A549 (cell line): ENCODE measurements around the gene SORL1. TPM values are rescaled to one million over a fixed set of nuclear protein-coding genes. Genes with fewer than 3 reads are reported as not detected.
"Not testable (repeated sequence)": the region's sequence is repeated elsewhere in the genome, so short reads cannot be mapped to it uniquely, and the experiment has no call there.

Experiments used
- ATAC-seq, 2 experiments: fragments of 200-7000 bp in 1 of 2; fragments of >200 bp in 1 of 2; cut with Nextera tagmentation in 1 of 2; cut with Tn5 transposase in 1 of 2; 3 replicates each; pipeline versions ENCODE4 v1.8.0 to v1.9.1; 2018 to 2020; ENCODE audit warnings: mild to moderate bottlenecking in 1 of 2, moderate library complexity in 1 of 2
- CTCF ChIA-PET: fragments of 300-600 bp; sonication (Branson Sonifier 250); formaldehyde crosslinking; extraction: SDS; loops from one replicate; lab custom pipeline; 2021; ENCODE audit warnings: antibody characterized with exemption, inconsistent platforms; lab: Yijun Ruan, JAX
- POLR2A ChIA-PET: fragments of 350-600 bp; formaldehyde crosslinking; extraction: SDS; loops from one replicate; lab custom pipeline; 2021; ENCODE audit warnings: antibody characterized with exemption, inconsistent platforms; lab: Yijun Ruan, JAX
- DNase-seq, 2 experiments: peaks; one replicate each; pipeline versions ENCODE4 v3.0.0 to v3.0.0-alpha.2; 2011 to 2016; ENCODE audit warnings: low read depth in 1 of 2, low spot score in 1 of 2
- FAIRE-seq: peaks from 2 replicates; lab custom pipeline; 2011; peaks lifted over from hg19 to GRCh38; lab: Jason Lieb, UNC
- H3K27ac ChIP-seq, 2 experiments: fragments of >200 bp; sonication (Bioruptor Twin); formaldehyde crosslinking; 3 replicates each; pipeline ENCODE4 v1.5.1; 2016 to 2017
- H3K4me1 ChIP-seq: fragments of >200 bp; sonication (Bioruptor Twin); formaldehyde crosslinking; 3 replicates; pipeline ENCODE4 v1.6.1; 2016
- H3K4me2 ChIP-seq: fragments of >200 bp; sonication (Bioruptor Twin); formaldehyde crosslinking; 3 replicates; pipeline ENCODE4 v1.6.1; 2016
- H3K4me3 ChIP-seq: fragments of >200 bp; sonication (Bioruptor Twin); formaldehyde crosslinking; 3 replicates; pipeline ENCODE4 v1.5.1; 2016
- H3K9me3 ChIP-seq: fragments of >200 bp; sonication (Bioruptor Twin); formaldehyde crosslinking; 3 replicates; pipeline ENCODE4 v1.6.1; 2016
- CBX8 ChIP-seq: fragments of 200-600 bp; sonication (generic); IDR thresholded peaks from 2 replicates; pipeline ENCODE4 v1.6.1; 2016
- CEBPB ChIP-seq, 2 experiments: fragments of >200 bp in 1 of 2; sonication (Bioruptor Twin) in 1 of 2; formaldehyde crosslinking in 1 of 2; IDR thresholded peaks; 2 replicates each; pipeline ENCODE4 v1.6.1; 2012 to 2016
- CTCF ChIP-seq: fragments of >200 bp; sonication (Bioruptor Twin); formaldehyde crosslinking; IDR thresholded peaks from 3 replicates; pipeline ENCODE4 v1.5.1; 2016
- E2F6 ChIP-seq: IDR thresholded peaks from 2 replicates; pipeline ENCODE4 v1.6.1; 2012; ENCODE audit warnings: low read depth, borderline replicate concordance
- EHMT2 ChIP-seq: fragments of 200-600 bp; sonication (generic); IDR thresholded peaks from 2 replicates; pipeline ENCODE4 v1.6.1; 2016; ENCODE audit warnings: antibody characterized with exemption, low read depth, mild to moderate bottlenecking, moderate library complexity
- ESRRA ChIP-seq: fragments of 150-350 bp; IDR thresholded peaks from 2 replicates; pipeline ENCODE4 v1.6.1; 2014; ENCODE audit warnings: mild to moderate bottlenecking, low read length, borderline replicate concordance
- FOSB ChIP-seq: fragments of 250-450 bp; sonication (Bioruptor Pico); IDR thresholded peaks from 2 replicates; pipeline ENCODE4 v1.5.0; 2020; ENCODE audit warnings: mild to moderate bottlenecking, moderate library complexity
- HOXA7 ChIP-seq: fragments of 250-450 bp; sonication (Bioruptor Pico); IDR thresholded peaks from 2 replicates; pipeline ENCODE4 v1.5.0; 2020; ENCODE audit warnings: mild to moderate bottlenecking, moderate library complexity
- HOXB13 ChIP-seq: fragments of 250-450 bp; sonication (Bioruptor Pico); IDR thresholded peaks from 2 replicates; pipeline ENCODE4 v1.5.0; 2020; ENCODE audit warnings: low read depth, mild to moderate bottlenecking, moderate library complexity
- JUN ChIP-seq, 2 experiments: fragments of >200 bp; sonication (Bioruptor Twin); formaldehyde crosslinking; IDR thresholded peaks; 2 replicates in 1 of 2; 3 replicates in 1 of 2; pipeline ENCODE4 v1.6.1; 2016 to 2017
- JUNB ChIP-seq: fragments of >200 bp; sonication (Bioruptor Twin); formaldehyde crosslinking; IDR thresholded peaks from 2 replicates; pipeline ENCODE4 v1.6.1; 2016
- MAFK ChIP-seq: fragments of 450-650 bp; IDR thresholded peaks from 2 replicates; pipeline ENCODE4 v1.6.1; 2014; ENCODE audit not compliant: partially characterized antibody
- MAX ChIP-seq: IDR thresholded peaks from 2 replicates; pipeline ENCODE4 v1.6.1; 2012
- POLR2A ChIP-seq: IDR thresholded peaks from 2 replicates; pipeline ENCODE4 v1.6.1; 2012; ENCODE audit warnings: mild to moderate bottlenecking, low read length
- POLR2AphosphoS2 ChIP-seq: conservative IDR thresholded peaks from 2 replicates; pipeline ENCODE4 v1.6.1; 2012; ENCODE audit warnings: low read length, improper control_type of control experiment, inconsistent platforms
- RARB ChIP-seq: fragments of 250-450 bp; sonication (Bioruptor Pico); IDR thresholded peaks from 2 replicates; pipeline ENCODE4 v1.8.0; 2021; ENCODE audit warnings: mild to moderate bottlenecking, moderate library complexity
- RFX5 ChIP-seq: fragments of 450-650 bp; IDR thresholded peaks from 2 replicates; pipeline ENCODE4 v1.7.1; 2014; ENCODE audit warnings: antibody characterized with exemption, mild to moderate bottlenecking, moderate library complexity
- SMC3 ChIP-seq: fragments of >200 bp; sonication (Bioruptor Twin); formaldehyde crosslinking; IDR thresholded peaks from 3 replicates; pipeline ENCODE4 v1.6.1; 2018; ENCODE audit warnings: inconsistent platforms
- ZC3H11A ChIP-seq: fragments of 450-650 bp; IDR thresholded peaks from 2 replicates; pipeline ENCODE4 v1.6.1; 2014; ENCODE audit warnings: antibody characterized with exemption, mild to moderate bottlenecking
- WGBS: methylation state at CpG from one replicate; pipeline ENCODE4 v1.1.6; 2017; ENCODE audit errors: missing lambda C conversion rate; 5-methylcytosine and 5-hydroxymethylcytosine counted together
- polyA plus RNA-seq, 4 experiments: library from polyadenylated mRNA; depleted of rRNA in 3 of 4; stranded (reverse); fragments of >200 nt; fragmentation: RNase III in 1 of 4; extraction: RNeasy Plus Mini Kit Qiagen cat#74134 plus additional on column Dnase treatment in 1 of 4; gene quantifications; 2 replicates in 3 of 4; 3 replicates in 1 of 4; pipeline ENCODE4 v1.2.3, GENCODE V29; 2011 to 2017
- TF ChIP-seq, protein P1 (sequence below): fragments of >200 bp; sonication (Bioruptor Twin); formaldehyde crosslinking; IDR thresholded peaks from 2 replicates; pipeline ENCODE4 v1.6.1; 2016
- TF ChIP-seq, protein P2 (sequence below): fragments of 250-450 bp; sonication (Bioruptor Pico); IDR thresholded peaks from 2 replicates; pipeline ENCODE4 v1.5.0; 2021; ENCODE audit warnings: mild to moderate bottlenecking, moderate library complexity, borderline replicate concordance
- TF ChIP-seq, protein P3 (sequence below): fragments of >200 bp; sonication (Bioruptor Twin); formaldehyde crosslinking; IDR thresholded peaks from 3 replicates; pipeline ENCODE4 v1.6.1; 2016

SORL1 gene
- polyA plus RNA-seq, 2 of the 4 experiments (the other 2 are of a cell fraction): 0.45 to 3.8 TPM

GRCh38 chr11:121636800-121637176 lies 184.7 kb downstream of the SORL1 start:
- CTCF ChIA-PET: no interaction called here
- DNase-seq: no peak
- Histone ChIP-seq H3K4me2 (no peak overlapping the region), H3K4me3 (no peak overlapping the region), H3K9me3 (no peaks in the 10 kb centered on the region)
- no peak for FAIRE-seq
- 54% methylated on average over 5 of the region's 5 CpGs for WGBS
- TF ChIP-seq, protein P1, sequence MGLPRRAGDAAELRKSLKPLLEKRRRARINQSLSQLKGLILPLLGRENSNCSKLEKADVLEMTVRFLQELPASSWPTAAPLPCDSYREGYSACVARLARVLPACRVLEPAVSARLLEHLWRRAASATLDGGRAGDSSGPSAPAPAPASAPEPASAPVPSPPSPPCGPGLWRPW: no peak
- TF ChIP-seq, protein P2, sequence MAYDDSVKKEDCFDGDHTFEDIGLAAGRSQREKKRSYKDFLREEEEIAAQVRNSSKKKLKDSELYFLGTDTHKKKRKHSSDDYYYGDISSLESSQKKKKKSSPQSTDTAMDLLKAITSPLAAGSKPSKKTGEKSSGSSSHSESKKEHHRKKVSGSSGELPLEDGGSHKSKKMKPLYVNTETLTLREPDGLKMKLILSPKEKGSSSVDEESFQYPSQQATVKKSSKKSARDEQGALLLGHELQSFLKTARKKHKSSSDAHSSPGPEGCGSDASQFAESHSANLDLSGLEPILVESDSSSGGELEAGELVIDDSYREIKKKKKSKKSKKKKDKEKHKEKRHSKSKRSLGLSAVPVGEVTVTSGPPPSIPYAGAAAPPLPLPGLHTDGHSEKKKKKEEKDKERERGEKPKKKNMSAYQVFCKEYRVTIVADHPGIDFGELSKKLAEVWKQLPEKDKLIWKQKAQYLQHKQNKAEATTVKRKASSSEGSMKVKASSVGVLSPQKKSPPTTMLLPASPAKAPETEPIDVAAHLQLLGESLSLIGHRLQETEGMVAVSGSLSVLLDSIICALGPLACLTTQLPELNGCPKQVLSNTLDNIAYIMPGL: no peak
- no peak for TF ChIP-seq CEBPB (IDR thresholded peaks at IDR 0.05)
- TF ChIP-seq, all 56 proteins: peak for 0
- no peak for ATAC-seq
- Histone ChIP-seq H3K27ac (no peak overlapping the region), H3K4me1 (no peaks in the 10 kb centered on the region)
- POLR2A ChIA-PET: no interaction called here

DNA sequence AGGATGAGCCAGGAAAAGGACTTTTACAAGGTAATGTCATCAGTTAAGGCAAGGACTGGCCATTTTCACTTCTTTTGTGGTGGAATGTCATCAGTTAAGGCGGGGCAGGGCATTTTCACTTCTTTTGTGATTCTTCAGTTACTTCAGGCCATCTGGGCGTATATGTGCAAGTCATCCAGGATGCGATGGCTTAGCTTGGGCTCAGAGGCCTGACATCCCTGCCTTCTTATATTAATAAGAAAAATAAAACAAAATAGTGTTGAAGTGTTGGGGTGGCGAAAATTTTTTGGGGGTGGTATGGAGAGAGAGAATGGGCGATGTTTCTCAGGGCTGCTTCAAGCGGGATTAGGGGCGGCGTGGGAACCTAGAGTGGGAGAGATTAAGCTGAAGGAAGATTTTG lies 185.5 kb downstream of the SORL1 start:
- CTCF ChIA-PET, DNase-seq, FAIRE-seq, H3K27ac ChIP-seq, H3K4me2 ChIP-seq, POLR2A ChIA-PET, H3K4me3 ChIP-seq, H3K4me1 ChIP-seq, ATAC-seq, H3K9me3 ChIP-seq: not testable (repeated sequence)
- 87% methylated on average over 7 of the region's 8 CpGs for WGBS

- Histone ChIP-seq H3K4me3 (no peak overlapping the region), H3K27ac (no peak overlapping the region), H3K4me2 (no peak overlapping the region), H3K4me1 (no peaks in the 10 kb centered on the region), H3K9me3 (no peaks in the 10 kb centered on the region)
- ATAC-seq: no peak
- TF ChIP-seq EHMT2 (no peak), POLR2A (no peak), FOSB (CRISPR knock-in tag) (no peak), MAX (no peak), JUN (IDR thresholded peaks at IDR 0.05) (no peak), RARB (CRISPR knock-in tag) (no peak), CBX8 (peak; percentile 69; the same call in 1 of the 2 replicates)
- CTCF ChIA-PET: interaction anchor here (4.5 kb wide), 1 partner anchor 12 kb away, joined by 27 read pairs; no protein-coding TSS in a partner anchor
- DNase-seq: no peak
- POLR2A ChIA-PET: no interaction called here
- FAIRE-seq: no peak
- WGBS: 23% methylated on average over 9 of the region's 9 CpGs
These were observed 191.5 kb downstream of the SORL1 start for GRCh38 chr11:121643479-121644186.

GRCh38 chr11:121644187-121644512 lies 192.0 kb downstream of the SORL1 start:
- Histone ChIP-seq H3K4me3 (no peak overlapping the region), H3K27ac (no peak overlapping the region), H3K4me2 (no peak overlapping the region), H3K9me3 (no peaks in the 10 kb centered on the region), H3K4me1 (no peaks in the 10 kb centered on the region)
- FAIRE-seq: no peak
- TF ChIP-seq MAFK (no peak), POLR2AphosphoS2 (no peak), RFX5 (no peak), ESRRA (no peak), HOXA7 (no peak), E2F6 (no peak), ZC3H11A (no peak), CTCF (no peak), EHMT2 (no peak), SMC3 (no peak), JUNB (no peak), HOXB13 (CRISPR knock-in tag) (no peak)
- TF ChIP-seq, protein P3, sequence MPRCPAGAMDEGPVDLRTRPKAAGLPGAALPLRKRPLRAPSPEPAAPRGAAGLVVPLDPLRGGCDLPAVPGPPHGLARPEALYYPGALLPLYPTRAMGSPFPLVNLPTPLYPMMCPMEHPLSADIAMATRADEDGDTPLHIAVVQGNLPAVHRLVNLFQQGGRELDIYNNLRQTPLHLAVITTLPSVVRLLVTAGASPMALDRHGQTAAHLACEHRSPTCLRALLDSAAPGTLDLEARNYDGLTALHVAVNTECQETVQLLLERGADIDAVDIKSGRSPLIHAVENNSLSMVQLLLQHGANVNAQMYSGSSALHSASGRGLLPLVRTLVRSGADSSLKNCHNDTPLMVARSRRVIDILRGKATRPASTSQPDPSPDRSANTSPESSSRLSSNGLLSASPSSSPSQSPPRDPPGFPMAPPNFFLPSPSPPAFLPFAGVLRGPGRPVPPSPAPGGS: no peak
- ChIA-PET POLR2A (no interaction called here), CTCF (interaction anchor here (1.8 to 4.5 kb wide), 2 partner anchors 11 to 862 kb away, joined by 6 to 27 read pairs; no protein-coding TSS in a partner anchor)
- ATAC-seq: no peak
- 47% methylated on average over 4 of the region's 4 CpGs for WGBS
- no peak for DNase-seq
